KMS-11 (cell line): ENCODE results near the gene ANGEL2.

Source experiments
- H2AFZ ChIP-seq: fragments of 200-600 bp; sonication (generic); 2 replicates; pipeline ENCODE4 v1.6.1; 2016; ENCODE audit warnings: antibody characterized with exemption, mixed run types, low read depth
- H3K27ac ChIP-seq: fragments of 200-600 bp; sonication (generic); 2 replicates; pipeline ENCODE4 v1.6.1; 2016; ENCODE audit warnings: mild to moderate bottlenecking, mixed run types
- H3K27me3 ChIP-seq: fragments of 200-600 bp; sonication (generic); 2 replicates; pipeline ENCODE4 v1.6.1; 2017; ENCODE audit warnings: mild to moderate bottlenecking, low read depth, mixed run types, moderate library complexity; ENCODE audit not compliant: insufficient read depth
- H3K36me3 ChIP-seq: fragments of 200-600 bp; sonication (generic); 2 replicates; pipeline ENCODE4 v1.6.1; 2017; ENCODE audit warnings: mild to moderate bottlenecking, mixed run types; ENCODE audit not compliant: insufficient read depth
- H3K4me1 ChIP-seq: fragments of 200-600 bp; sonication (generic); 2 replicates; pipeline ENCODE4 v1.6.1; 2016; ENCODE audit warnings: mild to moderate bottlenecking, low read depth, mixed run types; ENCODE audit not compliant: poor library complexity, severe bottlenecking
- H3K4me2 ChIP-seq: fragments of 200-600 bp; sonication (generic); 2 replicates; pipeline ENCODE4 v1.7.0; 2016; ENCODE audit warnings: mild to moderate bottlenecking, mixed run types
- H3K4me3 ChIP-seq: fragments of 200-600 bp; sonication (generic); IDR thresholded peaks from 2 replicates; pipeline ENCODE4 v1.6.1; 2017; ENCODE audit warnings: low read depth, low read length, mixed read lengths; ENCODE audit not compliant: insufficient read depth
- H3K79me2 ChIP-seq: fragments of 200-600 bp; sonication (generic); 2 replicates; pipeline ENCODE4 v1.6.1; 2016; ENCODE audit warnings: low read depth, mixed run types; ENCODE audit not compliant: insufficient read depth
- H3K9ac ChIP-seq: fragments of 200-600 bp; sonication (generic); 2 replicates; pipeline ENCODE4 v1.6.1; 2016; ENCODE audit warnings: mild to moderate bottlenecking, mixed run types
- H4K20me1 ChIP-seq: fragments of 200-600 bp; sonication (generic); 2 replicates; pipeline ENCODE4 v1.6.1; 2016; ENCODE audit warnings: mild to moderate bottlenecking, mixed run types; ENCODE audit not compliant: insufficient read depth
- CTCF ChIP-seq: fragments of 200-600 bp; sonication (generic); conservative IDR thresholded peaks from 2 replicates; pipeline ENCODE4 v1.6.1; 2017; ENCODE audit warnings: low read depth, mild to moderate bottlenecking, antibody characterized with exemption, low read length, moderate library complexity, mixed read lengths

Gene ANGEL2

GRCh38 chr1:212979340-212980122 lies 36.1 kb downstream of the ANGEL2 start:
- Histone ChIP-seq H2AFZ (no peak overlapping the region), H3K79me2 (no peaks in the 10 kb centered on the region), H3K4me3 (no peak overlapping the region), H3K27me3 (no peaks in the 10 kb centered on the region), H3K4me2 (no peak overlapping the region), H3K9ac (no peak overlapping the region), H3K27ac (no peak overlapping the region), H3K36me3 (no peaks in the 10 kb centered on the region), H3K4me1 (no peaks in the 10 kb centered on the region), H4K20me1 (no peaks in the 10 kb centered on the region)
- TF ChIP-seq CTCF, result no peak

GRCh38 chr1:212977781-212978645 lies 37.7 kb downstream of the ANGEL2 start:
- no peaks in the 10 kb centered on the region for H3K36me3 ChIP-seq
- no peaks in the 10 kb centered on the region for H3K27me3 ChIP-seq
- no peak overlapping the region for H2AFZ ChIP-seq
- H3K4me3 ChIP-seq, result no peak overlapping the region
- H3K4me2 ChIP-seq, result no peak overlapping the region
- no peak overlapping the region for H3K9ac ChIP-seq
- no peaks in the 10 kb centered on the region for H4K20me1 ChIP-seq
- H3K4me1 ChIP-seq, result no peaks in the 10 kb centered on the region
- TF ChIP-seq CTCF, result no peak
- no peak overlapping the region for H3K27ac ChIP-seq
- no peaks in the 10 kb centered on the region for H3K79me2 ChIP-seq

GRCh38 chr1:212976586-212976985 lies 39.1 kb downstream of the ANGEL2 start:
- Histone ChIP-seq H3K36me3 (no peaks in the 10 kb centered on the region), H3K4me1 (no peaks in the 10 kb centered on the region), H4K20me1 (no peaks in the 10 kb centered on the region), H3K27me3 (no peaks in the 10 kb centered on the region), H3K4me3 (no peak overlapping the region), H2AFZ (no peak overlapping the region), H3K79me2 (no peaks in the 10 kb centered on the region), H3K9ac (no peak overlapping the region), H3K27ac (no peak overlapping the region), H3K4me2 (no peak overlapping the region)
- no peak for TF ChIP-seq CTCF

GRCh38 chr1:212975111-212975918 lies 40.4 kb downstream of the ANGEL2 start:
- H3K4me2 ChIP-seq, result no peak overlapping the region
- H3K36me3 ChIP-seq, result no peaks in the 10 kb centered on the region
- H3K9ac ChIP-seq, result no peak overlapping the region
- no peak overlapping the region for H3K27ac ChIP-seq
- no peaks in the 10 kb centered on the region for H3K79me2 ChIP-seq
- no peak overlapping the region for H3K4me3 ChIP-seq
- no peak for TF ChIP-seq CTCF
- no peaks in the 10 kb centered on the region for H3K4me1 ChIP-seq
- H2AFZ ChIP-seq, result no peak overlapping the region
- H3K27me3 ChIP-seq, result no peaks in the 10 kb centered on the region
- no peaks in the 10 kb centered on the region for H4K20me1 ChIP-seq
